NCI-H1417 treated with DMSO at 0.1 percent for 48 hours (cell line): ENCODE results near the gene RYR3.

Experiments
- DNase-seq: peaks from one replicate; lab custom pipeline; 2025; lab: John Stamatoyannopoulos, UW

Gene RYR3

DNA sequence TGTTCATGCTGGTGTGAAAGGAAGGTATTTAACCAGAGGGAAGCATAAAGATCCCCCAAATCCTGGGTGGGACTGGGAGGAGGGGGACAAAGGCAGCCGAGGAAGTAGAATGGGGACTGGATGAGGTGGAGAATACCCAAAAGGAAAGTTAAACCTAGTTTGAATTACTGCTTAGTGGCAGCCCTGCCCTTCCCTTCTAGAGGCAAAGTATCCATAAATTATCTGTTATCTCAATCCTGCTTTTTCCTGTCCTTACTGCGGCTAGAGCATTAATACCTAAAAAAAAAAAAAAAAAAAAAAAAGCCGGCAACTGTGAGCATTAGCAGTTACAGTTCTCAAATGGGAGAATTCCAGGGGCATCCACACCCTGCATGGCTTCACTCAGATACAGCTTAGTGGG lies 139.0 kb downstream of the RYR3 start:
- no peak for DNase-seq

DNA sequence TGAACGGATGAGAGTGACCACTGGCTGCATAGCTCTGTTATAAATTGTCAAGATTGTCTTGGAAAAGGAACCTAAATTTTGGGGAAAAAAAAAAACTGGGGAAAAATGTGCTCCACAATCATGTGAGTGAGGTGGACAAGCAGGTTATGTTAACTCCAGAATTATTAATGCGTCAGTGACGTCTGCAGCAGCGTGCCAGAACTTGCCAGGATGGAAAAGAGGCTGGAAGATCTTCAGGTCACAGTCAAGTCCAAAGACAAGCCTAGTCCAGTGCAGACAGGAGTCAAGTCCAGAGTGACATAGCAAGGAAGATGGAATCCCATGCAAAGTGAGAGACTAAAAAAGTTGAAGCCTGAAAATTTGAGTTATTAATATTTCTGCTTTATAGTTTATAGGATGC lies 140.6 kb downstream of the RYR3 start:
- DNase-seq = no peak

GRCh38 chr15:33453761-33454160 lies 143.0 kb downstream of the RYR3 start:
- DNase-seq = no peak

- DNase-seq = no peak
Measured at GRCh38 chr15:33454346-33454745, 143.6 kb downstream of the RYR3 start.

- DNase-seq = no peak
Measured at GRCh38 chr15:33454996-33455395, 144.2 kb downstream of the RYR3 start.

GRCh38 chr15:33458421-33458820 lies 147.7 kb downstream of the RYR3 start:
- no peak for DNase-seq

DNA sequence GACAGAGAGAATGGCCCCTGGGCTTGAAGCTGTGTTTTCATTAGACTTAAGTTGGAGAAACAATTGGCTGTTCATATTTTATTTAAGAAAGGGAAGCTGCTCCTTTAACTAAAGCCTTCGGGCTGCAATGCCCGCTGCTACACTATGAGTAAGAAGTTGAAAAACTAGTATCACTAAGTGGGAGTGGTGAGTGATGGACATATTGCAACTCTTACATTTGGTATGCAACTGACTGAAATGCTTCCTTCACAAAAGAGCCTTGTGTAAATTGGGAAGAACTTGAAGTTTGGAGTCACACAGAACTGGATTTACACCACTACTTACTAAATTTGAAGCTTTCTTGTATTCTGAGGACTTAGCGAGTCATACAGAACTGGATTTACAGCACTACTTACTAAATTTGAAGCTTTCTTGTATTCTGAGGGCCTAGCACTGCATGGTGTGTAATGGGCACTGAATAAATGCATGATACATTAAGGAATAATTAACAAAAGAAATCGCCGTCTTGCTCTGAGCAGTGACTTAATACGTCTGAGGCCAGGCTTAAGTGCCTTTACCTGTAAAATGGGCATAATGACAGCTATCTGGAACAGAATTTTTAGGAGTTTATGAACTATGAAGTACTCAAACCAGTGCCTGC lies 149.5 kb downstream of the RYR3 start:
- no peak for DNase-seq

DNA sequence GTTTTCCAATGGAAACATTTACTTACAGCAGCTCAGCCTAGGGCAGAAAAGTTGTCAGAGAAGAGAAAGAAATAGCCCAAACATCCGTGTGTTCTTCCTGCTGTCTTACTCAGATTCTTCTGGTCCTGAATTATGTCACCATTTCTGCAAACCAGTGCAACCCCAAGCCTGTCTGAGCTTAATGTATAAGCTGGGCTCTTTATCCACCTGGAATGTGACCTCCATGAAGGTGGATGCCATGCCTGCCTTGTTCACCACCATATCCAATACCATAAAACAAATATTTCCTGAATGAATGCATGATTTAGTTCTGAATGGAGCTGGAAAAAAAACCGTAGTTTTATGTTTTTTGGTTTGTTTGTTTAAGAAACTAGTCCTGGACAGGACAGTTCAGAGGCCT lies 150.9 kb downstream of the RYR3 start:
- no peak for DNase-seq

GRCh38 chr15:33467146-33467815 lies 156.5 kb downstream of the RYR3 start:
- DNase-seq = no peak

- DNase-seq = no peak
Measured at GRCh38 chr15:33467816-33468163, 157.0 kb downstream of the RYR3 start.

DNA sequence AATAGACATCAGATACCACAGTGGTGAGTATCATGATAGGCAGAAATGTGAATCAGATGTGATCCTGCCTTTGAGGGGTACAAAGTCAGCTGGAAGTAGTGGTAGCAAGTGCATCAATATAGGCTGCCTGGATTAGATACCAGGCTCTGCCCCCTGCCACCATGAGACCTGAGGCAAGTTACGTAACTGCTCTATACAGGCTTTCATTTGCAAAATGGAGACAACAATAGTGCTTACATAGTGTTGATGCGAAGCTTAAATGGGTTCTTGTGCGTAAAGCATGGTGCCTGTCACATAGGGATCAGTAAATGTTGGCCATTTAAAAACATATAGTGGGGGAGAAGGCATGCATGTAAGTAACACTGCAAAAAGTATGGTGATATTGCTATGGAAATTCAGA lies 158.0 kb downstream of the RYR3 start:
- no peak for DNase-seq

- DNase-seq = no peak
Measured at GRCh38 chr15:33473005-33473404, 162.2 kb downstream of the RYR3 start.

DNA sequence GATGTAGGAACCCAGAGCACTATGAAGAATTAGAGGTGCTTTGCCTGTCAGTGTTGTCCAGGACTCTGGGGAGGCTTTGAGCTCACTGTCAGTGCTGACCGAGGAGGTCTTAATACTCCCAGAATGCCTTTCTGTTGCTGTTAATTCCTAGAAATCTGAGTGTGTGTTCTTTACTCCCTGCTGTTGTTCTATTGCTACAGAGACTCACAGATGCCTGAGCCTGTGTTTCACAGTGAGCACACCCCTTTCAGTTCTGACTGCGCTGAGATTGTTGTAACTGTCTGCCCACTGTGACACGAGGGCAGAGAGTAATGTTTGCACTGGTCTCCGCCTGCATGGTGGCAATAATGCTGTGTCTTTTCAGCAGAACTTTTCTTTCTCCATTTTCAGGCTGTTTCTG lies 162.9 kb downstream of the RYR3 start:
- no peak for DNase-seq

- no peak for DNase-seq
Measured at GRCh38 chr15:33476076-33476475, 165.3 kb downstream of the RYR3 start.

DNA sequence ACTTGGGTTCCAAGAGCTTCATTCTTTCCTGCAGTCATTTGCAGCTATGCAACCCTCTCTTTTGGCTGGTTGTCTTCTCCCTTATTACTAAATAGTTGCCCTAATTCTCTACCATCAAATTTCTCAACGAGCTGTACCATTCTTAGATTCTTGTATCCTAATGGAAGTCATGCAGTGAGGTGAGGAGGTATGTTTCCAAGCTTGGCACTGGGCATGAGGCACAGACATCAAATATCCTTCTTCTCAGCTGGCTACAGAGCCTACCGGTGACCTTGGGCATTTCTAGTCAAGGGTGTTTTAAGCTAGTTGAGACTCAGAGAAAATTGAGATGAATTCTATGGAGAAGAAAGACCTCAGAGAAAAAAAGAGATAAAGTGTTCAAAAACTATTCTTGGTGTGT lies 166.1 kb downstream of the RYR3 start:
- no peak for DNase-seq

DNA sequence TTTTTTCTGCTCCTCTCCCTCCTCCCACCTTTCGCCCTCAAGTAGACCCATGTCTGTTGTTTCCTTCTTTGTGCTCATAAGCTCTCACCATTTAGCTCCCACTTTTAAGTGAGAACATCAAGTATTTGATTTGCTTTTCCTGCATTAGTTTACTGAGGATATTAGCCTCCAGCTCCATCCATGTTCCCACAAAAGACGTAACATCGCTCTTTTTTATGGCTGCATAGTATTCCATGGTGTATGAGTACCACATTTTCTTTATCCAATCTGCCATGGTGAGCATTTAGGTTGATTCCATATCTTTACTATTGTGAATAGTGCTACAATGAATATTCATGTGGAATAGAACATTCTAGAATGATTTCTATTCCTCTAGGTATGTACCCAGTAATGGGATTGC lies 178.6 kb downstream of the RYR3 start:
- DNase-seq = no peak

DNA sequence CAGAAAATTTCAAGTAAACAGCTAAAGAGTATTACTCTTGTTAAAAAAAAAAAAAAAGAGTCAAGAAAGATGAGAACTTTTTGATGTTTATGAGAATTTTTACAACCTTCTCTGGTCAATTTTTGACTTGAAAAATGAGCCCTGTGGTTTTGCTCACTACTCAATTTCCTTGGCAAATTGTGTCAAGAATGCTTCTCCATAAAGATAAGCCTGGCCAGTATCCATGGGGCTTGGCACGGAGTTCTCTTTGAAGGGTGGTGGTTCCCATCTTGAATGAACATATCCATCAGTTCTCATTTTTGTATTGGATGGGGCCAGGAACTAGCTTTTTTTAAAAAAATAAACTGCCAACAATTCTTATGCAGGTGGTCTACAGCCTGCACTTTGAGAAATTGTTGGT lies 179.9 kb downstream of the RYR3 start:
- no peak for DNase-seq

DNA sequence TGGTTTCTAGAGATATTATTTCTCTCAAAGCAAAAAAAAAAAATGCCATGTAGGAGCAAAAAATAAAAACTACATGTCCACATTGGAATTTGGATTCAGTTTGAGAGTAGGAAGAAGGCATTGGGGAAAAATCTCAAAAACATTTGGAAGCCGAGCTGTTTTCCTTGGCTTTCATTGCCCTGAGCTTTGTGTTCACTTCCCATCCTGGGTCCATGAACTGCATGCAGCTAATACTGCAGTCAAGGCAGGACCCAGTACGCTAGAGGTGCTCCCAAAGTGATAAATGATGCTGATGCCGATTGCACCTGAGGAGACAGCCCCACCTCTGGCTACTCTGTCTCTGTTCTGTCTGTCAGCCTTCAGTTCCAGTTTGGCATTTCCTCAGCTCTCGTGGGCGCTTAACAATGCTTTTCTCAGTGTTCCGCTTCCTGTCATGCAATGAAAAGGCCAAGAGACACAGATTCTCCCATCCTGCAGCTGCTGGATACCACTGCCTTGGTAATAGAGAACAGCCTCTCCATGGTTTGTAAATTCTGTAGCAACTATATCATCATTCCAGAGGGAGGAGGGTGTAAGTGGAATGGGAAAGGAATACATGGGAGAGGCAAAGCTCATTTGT lies 181.8 kb downstream of the RYR3 start:
- no peak for DNase-seq

DNA sequence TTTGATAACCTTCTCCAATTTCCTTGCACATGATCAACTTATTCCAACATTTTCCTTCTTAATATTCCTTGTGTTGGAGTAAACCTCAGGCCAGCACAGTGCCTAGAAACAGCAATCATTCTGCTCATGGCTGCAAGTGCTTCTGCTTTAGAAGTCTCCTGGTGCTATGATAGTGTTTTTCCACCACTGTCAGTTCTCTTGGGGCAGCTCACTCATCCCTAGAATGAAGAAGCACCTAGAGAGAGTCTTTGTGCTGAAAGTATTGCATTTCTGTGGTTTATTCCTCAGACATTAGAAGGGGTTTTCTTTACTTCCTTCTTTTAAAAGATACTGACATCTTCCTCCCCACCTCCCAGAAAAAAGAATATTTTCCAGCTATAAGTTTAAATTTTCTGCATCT lies 183.5 kb downstream of the RYR3 start:
- DNase-seq = no peak

GRCh38 chr15:33500432-33501195 lies 189.8 kb downstream of the RYR3 start:
- DNase-seq = no peak

DNA sequence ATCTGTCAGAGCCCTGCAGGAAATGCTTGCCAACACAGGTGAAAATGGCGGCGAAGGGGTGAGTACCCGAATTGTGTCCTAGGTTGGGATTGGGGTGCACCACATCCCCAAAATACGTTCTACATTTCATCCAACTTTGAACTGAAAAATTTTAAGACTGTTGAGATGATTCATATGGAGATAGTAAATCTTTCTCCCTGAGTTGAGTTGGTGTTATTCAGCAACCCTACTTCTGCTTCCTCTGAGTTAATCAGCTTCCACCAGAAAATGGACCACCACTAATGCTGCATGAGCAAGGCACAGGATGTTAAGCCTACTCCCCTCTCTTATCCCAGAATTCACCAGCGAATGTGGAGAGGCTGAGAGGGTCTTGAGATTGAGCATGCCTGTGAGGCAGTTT lies 192.9 kb downstream of the RYR3 start:
- DNase-seq = no peak

GRCh38 chr15:33506781-33507296 lies 196.1 kb downstream of the RYR3 start:
- DNase-seq = no peak

GRCh38 chr15:33508703-33509102 lies 197.9 kb downstream of the RYR3 start:
- DNase-seq = no peak
